ENCODE data around the gene CLRN1. TPM values are rescaled to one million over a fixed set of nuclear protein-coding genes. Genes with fewer than 3 reads are reported as not detected.

CLRN1 gene
- total RNA-seq, 1 donor: not detected

Other genes starting within 250 kb of the CLRN1 start
- 35.7 and 36.2 TPM in 2 replicates for gene SIAH2, start 209.6 kb downstream of the CLRN1 start, total RNA-seq
- gene MINDY4B, start 67.3 kb downstream of the CLRN1 start, total RNA-seq: not detected in 2 replicates
- 0.59 and 2.2 TPM in 2 replicates for gene MED12L, start 112.9 kb upstream of the CLRN1 start, total RNA-seq
- not detected in 2 replicates for gene GPR171, start 230.5 kb upstream of the CLRN1 start, total RNA-seq